HCT116 (cell line): ENCODE data around the gene MESD. TPM values are rescaled to one million over a fixed set of nuclear protein-coding genes. Genes with fewer than 3 reads are reported as not detected.

Experiments
- ATAC-seq: fragments of 200-7000 bp; cut with Tn5 transposase; 2 replicates; pipeline ENCODE4 v1.9.1; 2020; ENCODE audit warnings: mild to moderate bottlenecking, moderate library complexity
- BruUV-seq: library from RNA; stranded (reverse); fragments of 400-500 nt; replicated peaks from 2 replicates; lab custom pipeline; 2021; lab: Mats Ljungman, UMichigan
- CTCF ChIA-PET: fragments of 300-600 bp; sonication (Branson Sonifier 250); formaldehyde crosslinking; loops from one replicate; lab custom pipeline; 2021; ENCODE audit warnings: antibody characterized with exemption; lab: Charles Lee
- POLR2A ChIA-PET: fragments of 300-600, 350-600 bp; sonication (Branson Sonifier 250); formaldehyde crosslinking; loops from one replicate; lab custom pipeline; 2021; ENCODE audit warnings: antibody characterized with exemption; lab: Charles Lee
- RAD21 ChIA-PET, 2 experiments: fragments of 300-600 bp; sonication (Branson Sonifier 250); formaldehyde crosslinking; loops; one replicate each; lab custom pipeline; 2023; ENCODE audit warnings: low total read pairs in 2 of 2; ENCODE audit not compliant: uncharacterized antibody in 2 of 2, unreplicated experiment in 2 of 2, low non-redundant PET in 1 of 2; lab: Charles Lee
- DNase-seq: peaks from one replicate; pipeline ENCODE4 v3.0.0-alpha.2; 2010; ENCODE audit warnings: low read depth, low spot score
- H2AFZ ChIP-seq: fragments of 200-600 bp; shearing (Covaris generic), sonication (generic); 2 replicates; pipeline ENCODE4 v1.6.1; 2017; ENCODE audit warnings: low read depth, mixed run types, mixed read lengths, antibody characterized with exemption, low read length; ENCODE audit not compliant: poor library complexity, severe bottlenecking
- H3K27ac ChIP-seq: 2 replicates; pipeline ENCODE4 v1.5.1; 2012; ENCODE audit warnings: low read depth, low read length
- H3K27me3 ChIP-seq: fragments of 200-600 bp; sonication (generic); 2 replicates; pipeline ENCODE4 v1.6.1; 2016; ENCODE audit warnings: mixed run types, low read length, mixed read lengths; ENCODE audit not compliant: insufficient read depth
- H3K36me3 ChIP-seq, 2 experiments: fragments of 200-500 bp in 1 of 2; fragments of 200-600 bp in 1 of 2; sonication (Bioruptor generic) in 1 of 2; sonication (generic) in 1 of 2; 2 replicates each; pipeline versions ENCODE4 v1.5.1 to v1.6.1; 2014 to 2016; ENCODE audit warnings: low read length in 2 of 2, inconsistent platforms in 1 of 2, mixed read lengths in 1 of 2, mixed run types in 1 of 2; ENCODE audit not compliant: insufficient read depth in 2 of 2, control insufficient read depth in 1 of 2
- H3K4me1 ChIP-seq, 2 experiments: fragments of 200-600 bp in 1 of 2; sonication (generic) in 1 of 2; 2 replicates each; pipeline versions ENCODE4 v1.5.1 to v1.6.1; 2012 to 2017; ENCODE audit warnings: low read length in 2 of 2, inconsistent platforms in 1 of 2, mild to moderate bottlenecking in 1 of 2, mixed read lengths in 1 of 2, mixed run types in 1 of 2, moderate library complexity in 1 of 2; ENCODE audit not compliant: insufficient read depth in 2 of 2, control insufficient read depth in 1 of 2
- H3K4me2 ChIP-seq: fragments of 200-600 bp; sonication (generic); 2 replicates; pipeline ENCODE4 v1.6.1; 2017; ENCODE audit warnings: mixed run types, low read length, mixed read lengths
- H3K4me3 ChIP-seq, 2 experiments: fragments of 200-600 bp in 1 of 2; sonication (generic) in 1 of 2; replicated peaks in 1 of 2; 2 replicates each; pipeline ENCODE4 v1.5.1; 2011 to 2016; ENCODE audit warnings: low read length in 2 of 2, control low read depth in 1 of 2, low read depth in 1 of 2, mild to moderate bottlenecking in 1 of 2, mixed read lengths in 1 of 2, mixed run types in 1 of 2
- H3K79me2 ChIP-seq: fragments of 200-600 bp; sonication (generic); 2 replicates; pipeline ENCODE4 v1.6.1; 2017; ENCODE audit warnings: mild to moderate bottlenecking, mixed run types, low read length, moderate library complexity, mixed read lengths; ENCODE audit not compliant: insufficient read depth
- H3K9ac ChIP-seq: fragments of 200-600 bp; sonication (generic); 2 replicates; pipeline ENCODE4 v1.6.1; 2016; ENCODE audit warnings: low read length, mixed read lengths
- H3K9me2 ChIP-seq: fragments of 200-600 bp; sonication (generic), shearing (Covaris generic); 2 replicates; pipeline ENCODE4 v1.6.1; 2017; ENCODE audit warnings: mixed run types, mild to moderate bottlenecking, moderate library complexity; ENCODE audit not compliant: insufficient read depth
- H3K9me3 ChIP-seq, 2 experiments: fragments of 200-500 bp in 1 of 2; fragments of 200-600 bp in 1 of 2; sonication (Bioruptor generic) in 1 of 2; sonication (generic) in 1 of 2; 2 replicates each; pipeline ENCODE4 v1.6.1; 2014 to 2017; ENCODE audit warnings: low read length in 2 of 2, mixed read lengths in 2 of 2, inconsistent platforms in 1 of 2, low read depth in 1 of 2, mild to moderate bottlenecking in 1 of 2, mixed run types in 1 of 2, moderate library complexity in 1 of 2; ENCODE audit not compliant: control insufficient read depth in 1 of 2, insufficient read depth in 1 of 2
- H4K20me1 ChIP-seq: fragments of 200-600 bp; sonication (generic), shearing (Covaris generic); 2 replicates; pipeline ENCODE4 v1.6.1; 2017; ENCODE audit warnings: mixed run types, mild to moderate bottlenecking, moderate library complexity; ENCODE audit not compliant: insufficient read depth
- CTCF ChIP-seq, 3 experiments: fragments of 200-600 bp in 1 of 3; sonication (generic) in 1 of 3; IDR thresholded peaks in 2 of 3; conservative IDR thresholded peaks in 1 of 3; 2 replicates each; pipeline ENCODE4 v1.5.1; 2012 to 2017; ENCODE audit warnings: low read depth in 2 of 3, low read length in 2 of 3, antibody characterized with exemption in 1 of 3, borderline replicate concordance in 1 of 3, control low read depth in 1 of 3, mild to moderate bottlenecking in 1 of 3, mixed read lengths in 1 of 3, mixed run types in 1 of 3, moderate library complexity in 1 of 3; ENCODE audit not compliant: insufficient read depth in 1 of 3
- JUND ChIP-seq: IDR thresholded peaks from 2 replicates; pipeline ENCODE4 v1.6.1; 2012
- SP1 ChIP-seq: IDR thresholded peaks from 2 replicates; pipeline ENCODE4 v1.6.1; 2012; ENCODE audit warnings: low read depth
- ZNF274 ChIP-seq: fragments of 200-500 bp; sonication (Bioruptor generic); IDR thresholded peaks from 2 replicates; pipeline ENCODE4 v1.6.1; 2014; ENCODE audit warnings: mild to moderate bottlenecking, low read depth, low read length, inconsistent platforms
- intact Hi-C: fragments of 100-400 bp; cut with micrococcal nuclease; formaldehyde crosslinking; loops from 2 replicates; pipeline ENCODE4 v1.10.0; 2022
- total RNA-seq: library from RNA; stranded (reverse); gene quantifications from one replicate; pipeline ENCODE4 v1.2.1, GENCODE V29; 2021; ENCODE audit not compliant: unreplicated experiment

Gene MESD
- total RNA-seq, 1 experiment from 2014 or later, result 22.5 TPM

GRCh38 chr15:80967991-80968510 is 21.6 kb downstream of the MESD start:
- H3K9ac ChIP-seq, result no peak overlapping the region

More at GRCh38 chr15:80967991-80968510, 21.6 kb downstream of the MESD start:
- Histone ChIP-seq H3K4me2 (no peak overlapping the region), H3K27ac (no peak overlapping the region), H3K36me3 (peaks cover 0 to 3% of the 10 kb centered on the region in 2 experiments; a peak in 2 of 4 replicates), H3K27me3 (no peaks in the 10 kb centered on the region), H3K4me1 (peaks cover 6 to 10% of the 10 kb centered on the region in 2 experiments; a peak in 3 of 4 replicates), H2AFZ (no peak overlapping the region), H3K9me3 (no peaks in the 10 kb centered on the region), H4K20me1 (no peaks in the 10 kb centered on the region), H3K4me3 (no peak overlapping the region), H3K9me2 (no peaks in the 10 kb centered on the region), H3K79me2 (no peaks in the 10 kb centered on the region)
- ATAC-seq, result no peak
- ChIA-PET CTCF (interaction anchor here (1.3 to 5.5 kb wide), 4 partner anchors 10 to 401 kb away, joined by 4 to 59 read pairs (median 10); partner anchors contain the start of gene CEMIP), RAD21 (interaction anchor here in 1 of 2 experiments (0.9 kb wide), 1 partner anchor 189 kb away, joined by 3 read pairs; the partner anchor contains the start of gene CEMIP), POLR2A (no interaction called here)
- no peak for TF ChIP-seq ZNF274
- no peak for TF ChIP-seq CTCF (IDR thresholded peaks at IDR 0.05 in 2 of 3, conservative IDR thresholded peaks at IDR 0.05 in 1 of 3; ENCODE audit: borderline replicate concordance in 1 of 3, insufficient read depth in 1 of 3, low read depth in 2 of 3, low read length in 2 of 3)
- no peak for TF ChIP-seq JUND
- no peak for TF ChIP-seq SP1
- DNase-seq, result no peak
- BruUV-seq, result no TSS peak
- intact Hi-C loops, result no loop called here
